Mesenchymal stem cell (in vitro differentiated cells and primary cell): ENCODE measurements around the gene WNT9A.
A peak's percentile ranks its signal among the peaks of the same experiment; 100 is the strongest.

Experiments used
- DNase-seq: peaks from one replicate; pipeline ENCODE4 v3.0.0-alpha.2; 2013
- H2AFZ ChIP-seq: one replicate; pipeline ENCODE4 v1.6.1; 2013; ENCODE audit warnings: low read depth, mild to moderate bottlenecking, control low read depth, inconsistent platforms, low read length, moderate library complexity
- H2AK5ac ChIP-seq: 2 replicates; pipeline ENCODE4 v1.6.1; 2013; ENCODE audit warnings: low read length, moderate library complexity, mild to moderate bottlenecking, inconsistent platforms; ENCODE audit not compliant: severe bottlenecking
- H2BK120ac ChIP-seq: one replicate; pipeline ENCODE4 v1.6.1; 2013; ENCODE audit warnings: low read depth, mild to moderate bottlenecking, inconsistent platforms, low read length, moderate library complexity
- H2BK12ac ChIP-seq, 2 experiments: one replicate each; pipeline ENCODE4 v1.6.1; 2013; ENCODE audit warnings: inconsistent platforms in 2 of 2, low read length in 2 of 2, mild to moderate bottlenecking in 2 of 2, moderate library complexity in 2 of 2, control low read depth in 1 of 2
- H2BK15ac ChIP-seq: one replicate; pipeline ENCODE4 v1.6.1; 2013; ENCODE audit warnings: mild to moderate bottlenecking, low read depth, inconsistent platforms; ENCODE audit not compliant: poor library complexity, severe bottlenecking
- H2BK5ac ChIP-seq: 2 replicates; pipeline ENCODE4 v1.6.1; 2013; ENCODE audit warnings: low read depth, mild to moderate bottlenecking, low read length, control low read depth, inconsistent platforms; ENCODE audit not compliant: poor library complexity, severe bottlenecking
- H3K14ac ChIP-seq, 2 experiments: one replicate each; pipeline ENCODE4 v1.6.1; 2013; ENCODE audit warnings: inconsistent platforms in 2 of 2, low read length in 2 of 2, control low read depth in 1 of 2, mild to moderate bottlenecking in 1 of 2, moderate library complexity in 1 of 2
- H3K18ac ChIP-seq, 2 experiments: one replicate each; pipeline ENCODE4 v1.6.1; 2013; ENCODE audit warnings: inconsistent platforms in 2 of 2, low read length in 2 of 2, control low read depth in 1 of 2, low read depth in 1 of 2, mild to moderate bottlenecking in 1 of 2
- H3K23ac ChIP-seq, 2 experiments: one replicate each; pipeline ENCODE4 v1.6.1; 2013; ENCODE audit warnings: inconsistent platforms in 2 of 2, low read length in 2 of 2, mild to moderate bottlenecking in 2 of 2, moderate library complexity in 2 of 2, control low read depth in 1 of 2
- H3K27ac ChIP-seq: 2 replicates; pipeline ENCODE4 v1.5.1; 2013; ENCODE audit warnings: mild to moderate bottlenecking, moderate library complexity, low read length, control low read depth, inconsistent platforms; ENCODE audit not compliant: poor library complexity, severe bottlenecking
- H3K27me3 ChIP-seq, 2 experiments: 2 replicates each; pipeline versions ENCODE4 v1.6.1 to v1.7.0; 2013; ENCODE audit warnings: low read length in 2 of 2, mild to moderate bottlenecking in 2 of 2, moderate library complexity in 2 of 2, control low read depth in 1 of 2, inconsistent platforms in 1 of 2; ENCODE audit not compliant: control insufficient read depth in 1 of 2, insufficient read depth in 1 of 2
- H3K36me3 ChIP-seq, 2 experiments: 2 replicates each; pipeline versions ENCODE4 v1.6.1 to v1.7.0; 2013; ENCODE audit warnings: low read length in 2 of 2, control low read depth in 1 of 2, inconsistent platforms in 1 of 2, low read depth in 1 of 2, mild to moderate bottlenecking in 1 of 2; ENCODE audit not compliant: insufficient read depth in 2 of 2, control insufficient read depth in 1 of 2
- H3K4ac ChIP-seq, 2 experiments: one replicate each; pipeline ENCODE4 v1.6.1; 2013; ENCODE audit warnings: inconsistent platforms in 2 of 2, low read length in 2 of 2, mild to moderate bottlenecking in 2 of 2, moderate library complexity in 2 of 2, control low read depth in 1 of 2, low read depth in 1 of 2
- H3K4me1 ChIP-seq: 2 replicates; pipeline ENCODE4 v1.6.1; 2013; ENCODE audit warnings: low read depth, low read length, control low read depth; ENCODE audit not compliant: control insufficient read depth, insufficient read depth
- H3K4me2 ChIP-seq: 2 replicates; pipeline ENCODE4 v1.6.1; 2013; ENCODE audit warnings: low read length, mild to moderate bottlenecking, inconsistent platforms; ENCODE audit not compliant: poor library complexity, severe bottlenecking
- H3K4me3 ChIP-seq, 2 experiments: 2 replicates each; pipeline versions ENCODE4 v1.5.1 to v1.7.0; 2013; ENCODE audit warnings: low read length in 2 of 2, mild to moderate bottlenecking in 2 of 2, control low read depth in 1 of 2, low read depth in 1 of 2; ENCODE audit not compliant: insufficient read depth in 1 of 2
- H3K79me1 ChIP-seq: replicated peaks from 2 replicates; pipeline ENCODE4 v1.6.1; 2013; ENCODE audit warnings: mild to moderate bottlenecking, control low read depth, low read length, inconsistent platforms; ENCODE audit not compliant: poor library complexity, severe bottlenecking
- H3K9ac ChIP-seq: 2 replicates; pipeline ENCODE4 v1.7.0; 2013; ENCODE audit warnings: mild to moderate bottlenecking, low read length, moderate library complexity
- H3K9me3 ChIP-seq: 2 replicates; pipeline ENCODE4 v1.7.0; 2013; ENCODE audit warnings: mild to moderate bottlenecking, low read length; ENCODE audit not compliant: control insufficient read depth
- H4K8ac ChIP-seq: one replicate; pipeline ENCODE4 v1.6.1; 2013; ENCODE audit warnings: inconsistent platforms, mild to moderate bottlenecking, low read length, moderate library complexity
- H4K91ac ChIP-seq: one replicate; pipeline ENCODE4 v1.6.1; 2013; ENCODE audit warnings: mild to moderate bottlenecking, low read length, inconsistent platforms
- WGBS: methylation state at CpG from one replicate; pipeline ENCODE4 v1.1.7; 2013; ENCODE audit warnings: mixed read lengths; 5-methylcytosine and 5-hydroxymethylcytosine counted together

WNT9A gene

DNA sequence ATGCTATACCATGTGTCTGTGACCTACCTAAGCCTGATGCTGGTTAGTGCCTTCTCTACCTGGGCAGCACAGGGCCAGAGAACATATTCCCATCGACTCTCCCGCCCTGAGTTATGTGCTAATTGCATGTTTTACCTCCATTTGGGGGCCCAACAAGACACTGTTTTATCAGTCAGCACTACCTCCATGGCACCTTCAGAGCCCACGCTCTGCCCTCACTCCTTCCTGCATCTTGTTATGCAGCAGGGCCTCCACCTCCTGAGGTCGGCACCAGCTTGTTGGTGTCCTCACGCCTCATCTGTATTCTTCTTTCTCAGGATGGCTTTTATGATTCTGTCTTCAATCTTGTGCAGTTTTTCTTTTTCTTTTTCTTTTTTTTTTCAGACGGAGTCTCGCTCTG is 11.9 kb downstream of the WNT9A start:
- Histone ChIP-seq H2BK15ac (no peak overlapping the region), H4K91ac (no peak overlapping the region), H3K4me1 (peaks cover 17% of the 10 kb centered on the region), H3K4me2 (no peak overlapping the region), H3K23ac (no peak overlapping the region), H3K9me3 (peaks cover 20% of the 10 kb centered on the region), H2AFZ (no peak overlapping the region), H3K27ac (no peak overlapping the region), H3K79me1 (peaks cover 39% of the 10 kb centered on the region), H4K8ac (no peak overlapping the region), H3K36me3 (peaks cover 0 to 29% of the 10 kb centered on the region in 2 experiments), H3K4ac (no peak overlapping the region), H3K14ac (no peak overlapping the region), H2BK12ac (no peak overlapping the region), H2BK120ac (no peak overlapping the region), H3K4me3 (peak overlapping the region in 1 of 2 experiments; percentile 40), H3K9ac (no peak overlapping the region), H3K18ac (no peak overlapping the region), H2BK5ac (no peak overlapping the region), H2AK5ac (no peak overlapping the region), H3K27me3 (no peaks in the 10 kb centered on the region)
- WGBS = 90% methylated on average over 7 of the region's 7 CpGs
- no peak for DNase-seq

DNA sequence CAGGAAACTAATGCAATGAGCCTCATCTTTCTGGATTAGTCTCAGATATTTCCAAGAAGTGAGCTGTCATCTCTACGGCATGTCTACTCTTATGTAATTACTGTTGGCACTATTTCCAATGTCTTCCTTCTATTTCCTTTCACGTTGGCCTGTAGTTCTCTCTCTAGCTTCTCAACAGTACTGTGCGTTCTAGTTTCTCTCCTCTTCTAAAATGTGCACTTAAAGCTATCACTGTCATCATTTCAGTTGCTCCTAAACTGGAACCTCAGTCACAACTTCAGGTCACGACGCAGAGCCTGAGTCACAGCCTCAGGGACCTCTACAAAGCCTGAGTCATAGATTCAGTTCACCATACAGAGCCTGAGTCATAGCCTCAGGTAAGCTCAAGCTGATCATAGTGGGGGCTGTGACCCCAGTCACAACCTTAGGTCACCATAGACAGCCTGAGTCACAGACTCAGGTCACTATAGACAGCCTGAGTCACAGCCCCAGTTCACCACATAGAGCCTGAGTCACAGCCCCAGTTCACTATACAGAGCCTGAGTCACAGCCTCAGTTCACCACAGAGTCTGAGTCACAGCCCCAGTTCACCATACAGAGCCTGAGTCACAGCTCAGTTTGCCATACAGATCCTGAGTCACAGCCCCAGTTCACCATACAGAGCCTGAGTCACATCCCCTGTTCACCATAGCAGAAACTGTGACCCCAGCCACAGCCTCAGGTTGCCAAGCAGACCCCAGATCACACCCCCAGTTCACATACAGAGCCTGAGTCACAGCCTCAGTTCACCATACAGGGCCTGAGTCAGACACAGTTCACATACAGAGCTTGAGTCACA is 13.0 kb downstream of the WNT9A start:
- Histone ChIP-seq H3K4me3 (no peak overlapping the region), H3K79me1 (peaks cover 31% of the 10 kb centered on the region), H3K23ac (no peak overlapping the region), H3K9me3 (peaks cover 20% of the 10 kb centered on the region), H3K4me2 (no peak overlapping the region), H2AFZ (no peak overlapping the region), H3K18ac (no peak overlapping the region), H2BK5ac (no peak overlapping the region), H3K4ac (no peak overlapping the region), H3K14ac (no peak overlapping the region), H4K91ac (no peak overlapping the region), H3K4me1 (peaks cover 13% of the 10 kb centered on the region), H2BK12ac (no peak overlapping the region), H3K36me3 (peaks cover 0 to 21% of the 10 kb centered on the region in 2 experiments), H2BK15ac (no peak overlapping the region), H2BK120ac (no peak overlapping the region), H3K27me3 (no peaks in the 10 kb centered on the region), H3K9ac (peak overlapping the region; percentile 34), H2AK5ac (no peak overlapping the region), H3K27ac (peak overlapping the region; percentile 39), H4K8ac (no peak overlapping the region)
- 64% methylated on average over 5 of the region's 5 CpGs for WGBS
- peak; percentile 69 for DNase-seq

DNA sequence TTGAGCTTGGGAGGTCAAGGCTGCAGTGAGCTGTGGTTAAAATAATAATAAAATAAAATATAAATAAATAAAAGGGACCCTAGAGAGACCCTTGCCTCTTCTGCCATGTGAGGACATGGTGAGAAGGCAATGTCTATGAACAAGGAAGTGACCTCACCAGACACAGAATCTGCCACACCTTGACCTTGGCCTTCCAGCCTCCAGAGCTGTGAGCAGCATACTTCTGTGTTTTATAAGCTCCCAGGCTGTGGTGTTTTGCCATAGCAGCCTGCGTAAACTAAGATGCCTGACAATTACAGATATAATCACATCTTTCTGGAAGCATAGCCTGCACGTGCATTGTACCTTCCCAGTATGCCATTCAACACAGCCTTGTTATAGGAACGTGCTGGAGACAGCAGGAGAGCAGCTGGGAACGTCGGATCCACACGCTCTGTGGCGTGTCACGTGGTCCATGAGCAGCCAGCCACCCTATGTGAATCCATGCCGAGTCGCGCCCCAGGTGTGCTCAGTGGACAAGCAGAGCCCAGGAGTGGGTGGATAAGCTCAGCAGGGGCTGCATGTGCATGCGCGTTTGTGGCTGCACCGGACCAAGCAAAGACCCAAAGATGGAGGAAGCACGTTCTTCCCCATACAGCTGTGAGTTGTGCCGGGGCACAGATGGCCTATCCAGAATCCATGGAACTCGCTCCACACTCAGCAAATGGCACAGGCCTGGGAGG is 17.8 kb downstream of the WNT9A start:
- peaks cover 45% of the 10 kb centered on the region for H3K79me1 ChIP-seq
- H2BK12ac ChIP-seq = no peak overlapping the region
- H3K14ac ChIP-seq = no peak overlapping the region
- H3K9me3 ChIP-seq = peaks cover 10% of the 10 kb centered on the region
- no peak overlapping the region for H2AK5ac ChIP-seq
- H3K4me2 ChIP-seq = no peak overlapping the region
- H3K23ac ChIP-seq = no peak overlapping the region
- no peak overlapping the region for H3K4ac ChIP-seq
- no peak for DNase-seq
- H2BK5ac ChIP-seq = no peak overlapping the region
- no peak overlapping the region for H4K91ac ChIP-seq
- H3K9ac ChIP-seq = no peak overlapping the region
- no peak overlapping the region for H2AFZ ChIP-seq
- no peak overlapping the region for H2BK15ac ChIP-seq
- no peak overlapping the region for H2BK120ac ChIP-seq
- H3K4me1 ChIP-seq = peaks cover 15% of the 10 kb centered on the region
- H3K36me3 ChIP-seq = peaks cover 0 to 17% of the 10 kb centered on the region in 2 experiments
- no peaks in the 10 kb centered on the region for H3K27me3 ChIP-seq
- 84% methylated on average over 17 of the region's 17 CpGs for WGBS
- no peak overlapping the region for H3K4me3 ChIP-seq
- no peak overlapping the region for H3K27ac ChIP-seq
- no peak overlapping the region for H3K18ac ChIP-seq
- H4K8ac ChIP-seq = no peak overlapping the region

DNA sequence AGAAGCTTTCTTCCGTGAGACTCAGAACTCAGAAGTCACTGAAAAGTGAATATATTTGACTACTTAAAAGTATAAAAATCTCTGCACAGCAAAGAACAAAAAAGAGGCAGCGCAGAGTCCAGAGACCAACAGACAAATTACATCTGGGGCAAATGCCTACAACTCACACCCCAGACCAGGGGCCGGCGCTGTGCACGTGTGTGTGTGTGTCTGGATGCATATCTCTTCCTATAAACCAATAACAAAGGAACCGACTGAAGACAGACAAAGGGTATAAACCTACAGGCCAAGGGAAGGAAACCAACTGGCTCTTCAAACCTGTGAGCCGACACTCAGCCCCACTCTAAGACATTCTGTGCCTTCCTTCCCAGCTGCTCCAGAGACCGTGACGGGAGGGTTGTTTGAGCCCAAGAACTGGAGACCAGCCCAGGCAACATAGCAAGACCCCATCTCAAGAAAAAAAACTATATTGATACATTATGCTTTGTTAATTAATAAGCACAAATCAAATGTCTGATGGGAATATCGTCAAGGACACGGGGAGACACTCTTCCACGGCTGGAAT is 18.8 kb downstream of the WNT9A start:
- H3K14ac ChIP-seq = no peak overlapping the region
- no peak overlapping the region for H3K4me2 ChIP-seq
- H3K18ac ChIP-seq = no peak overlapping the region
- no peak overlapping the region for H2BK120ac ChIP-seq
- no peaks in the 10 kb centered on the region for H3K27me3 ChIP-seq
- H2BK12ac ChIP-seq = no peak overlapping the region
- DNase-seq = no peak
- H3K9ac ChIP-seq = no peak overlapping the region
- H3K4ac ChIP-seq = no peak overlapping the region
- H2AFZ ChIP-seq = no peak overlapping the region
- peaks cover 0 to 27% of the 10 kb centered on the region in 2 experiments for H3K36me3 ChIP-seq
- peaks cover 45% of the 10 kb centered on the region for H3K79me1 ChIP-seq
- H4K91ac ChIP-seq = no peak overlapping the region
- H2BK15ac ChIP-seq = no peak overlapping the region
- H3K27ac ChIP-seq = no peak overlapping the region
- H4K8ac ChIP-seq = no peak overlapping the region
- no peak overlapping the region for H2AK5ac ChIP-seq
- peaks cover 10% of the 10 kb centered on the region for H3K9me3 ChIP-seq
- 92% methylated on average over 6 of the region's 12 CpGs for WGBS
- H3K4me3 ChIP-seq = no peak overlapping the region
- no peak overlapping the region for H3K23ac ChIP-seq
- no peak overlapping the region for H2BK5ac ChIP-seq
- peaks cover 24% of the 10 kb centered on the region for H3K4me1 ChIP-seq
